OCI-M2 (cell line): Measurements from ENCODE around the gene METTL17.

Source experiments
- DNase-seq: peaks from one replicate; lab custom pipeline; 2025; ENCODE audit not compliant: unreplicated experiment; lab: John Stamatoyannopoulos, UW

Gene METTL17

GRCh38 chr14:21041676-21042433, 52.1 kb downstream of the METTL17 start, which contains the start of gene RNASE7:
RNASE7 (plus strand) TSS chr14:21042362; CDS start chr14:21042993, 631 bp downstream.
- no peak for DNase-seq

- no peak for DNase-seq
These were observed 53.1 kb downstream of the METTL17 start for GRCh38 chr14:21042918-21043317.

GRCh38 chr14:21043387-21043973, 53.7 kb downstream of the METTL17 start:
- DNase-seq = no peak

- DNase-seq = no peak
These were observed 54.3 kb downstream of the METTL17 start for GRCh38 chr14:21043974-21044618.
